OCI-LY3 (cell line): ENCODE results near the gene ARL2BP.

Experiments
- EZH2phosphoT487 ChIP-seq: fragments of 200-600 bp; shearing (Covaris generic); IDR thresholded peaks from 2 replicates; pipeline ENCODE4 v1.6.1; 2018; ENCODE audit warnings: antibody characterized with exemption, mixed run types, low read depth
- TF ChIP-seq, protein P1 (sequence below): fragments of 200-600, 300-600 bp; sonication (generic); IDR thresholded peaks from 2 replicates; pipeline ENCODE4 v1.5.1; 2014; ENCODE audit warnings: antibody characterized with exemption, low read length, low read depth

DNA sequence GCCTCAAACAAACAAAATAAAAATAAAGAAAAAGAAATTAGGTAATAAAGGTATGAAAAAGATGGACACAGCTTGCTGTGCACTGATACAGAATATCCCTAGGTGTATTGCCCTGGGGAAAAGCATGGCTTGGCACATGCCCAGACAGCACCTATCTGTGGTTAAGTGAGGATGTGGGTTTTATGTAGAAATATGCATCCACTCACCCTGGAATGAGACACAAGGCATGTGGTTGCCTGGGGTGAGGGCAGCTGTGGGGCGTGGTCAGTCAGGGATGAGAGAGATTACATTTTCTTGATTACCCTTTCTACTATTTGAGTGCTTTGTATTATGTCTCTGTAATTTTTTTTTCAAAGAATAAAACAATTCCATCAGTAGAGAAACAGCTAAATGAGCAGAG is 32.5 kb downstream of the ARL2BP start:
- no peak for TF ChIP-seq EZH2phosphoT487
- TF ChIP-seq, protein P1, sequence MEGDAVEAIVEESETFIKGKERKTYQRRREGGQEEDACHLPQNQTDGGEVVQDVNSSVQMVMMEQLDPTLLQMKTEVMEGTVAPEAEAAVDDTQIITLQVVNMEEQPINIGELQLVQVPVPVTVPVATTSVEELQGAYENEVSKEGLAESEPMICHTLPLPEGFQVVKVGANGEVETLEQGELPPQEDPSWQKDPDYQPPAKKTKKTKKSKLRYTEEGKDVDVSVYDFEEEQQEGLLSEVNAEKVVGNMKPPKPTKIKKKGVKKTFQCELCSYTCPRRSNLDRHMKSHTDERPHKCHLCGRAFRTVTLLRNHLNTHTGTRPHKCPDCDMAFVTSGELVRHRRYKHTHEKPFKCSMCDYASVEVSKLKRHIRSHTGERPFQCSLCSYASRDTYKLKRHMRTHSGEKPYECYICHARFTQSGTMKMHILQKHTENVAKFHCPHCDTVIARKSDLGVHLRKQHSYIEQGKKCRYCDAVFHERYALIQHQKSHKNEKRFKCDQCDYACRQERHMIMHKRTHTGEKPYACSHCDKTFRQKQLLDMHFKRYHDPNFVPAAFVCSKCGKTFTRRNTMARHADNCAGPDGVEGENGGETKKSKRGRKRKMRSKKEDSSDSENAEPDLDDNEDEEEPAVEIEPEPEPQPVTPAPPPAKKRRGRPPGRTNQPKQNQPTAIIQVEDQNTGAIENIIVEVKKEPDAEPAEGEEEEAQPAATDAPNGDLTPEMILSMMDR: no peak
